Aorta (tissue), 5 donors: ENCODE data around the gene FHOD1. TPM values are rescaled to one million over a fixed set of nuclear protein-coding genes. Genes with fewer than 3 reads are reported as not detected.

ENCODE experiments used
- ATAC-seq: fragments of 200-7000 bp; cut with Tn5 transposase; one replicate; pipeline ENCODE4 v1.9.1; 2022; ENCODE audit warnings: moderate library complexity; ENCODE audit not compliant: low FRiP score
- DNase-seq, 2 donors: peaks; one replicate each; pipeline ENCODE4 v3.0.0-alpha.2; 2020
- H3K27ac ChIP-seq, 2 donors: one replicate each; pipeline ENCODE4 v1.5.1; 2013; ENCODE audit warnings: low read length in 2 of 2, mild to moderate bottlenecking in 2 of 2, moderate library complexity in 2 of 2, control low read depth in 1 of 2, inconsistent platforms in 1 of 2, low read depth in 1 of 2
- H3K27me3 ChIP-seq, 2 donors: one replicate each; pipeline ENCODE4 v1.6.1; 2013; ENCODE audit warnings: control low read depth in 1 of 2, low read length in 1 of 2, mild to moderate bottlenecking in 1 of 2, moderate library complexity in 1 of 2; ENCODE audit not compliant: insufficient read depth in 2 of 2, control insufficient read depth in 1 of 2
- H3K36me3 ChIP-seq, 2 donors: one replicate each; pipeline ENCODE4 v1.6.1; 2013; ENCODE audit warnings: control low read depth in 1 of 2, low read length in 1 of 2, mild to moderate bottlenecking in 1 of 2; ENCODE audit not compliant: insufficient read depth in 2 of 2, control insufficient read depth in 1 of 2
- H3K4me1 ChIP-seq, 2 donors: one replicate each; pipeline ENCODE4 v1.6.1; 2013; ENCODE audit warnings: low read length in 2 of 2, control low read depth in 1 of 2, mild to moderate bottlenecking in 1 of 2, moderate library complexity in 1 of 2; ENCODE audit not compliant: insufficient read depth in 2 of 2, control insufficient read depth in 1 of 2
- H3K4me3 ChIP-seq, 2 donors: one replicate each; pipeline ENCODE4 v1.5.1; 2013; ENCODE audit warnings: low read length in 2 of 2, control low read depth in 1 of 2, mild to moderate bottlenecking in 1 of 2
- H3K9me3 ChIP-seq: one replicate; pipeline ENCODE4 v1.6.1; 2013; ENCODE audit warnings: mild to moderate bottlenecking, low read length; ENCODE audit not compliant: control insufficient read depth
- WGBS, 2 donors: extraction: QIAGEN DNeasy Blood & Tissue Kit; methylation state at CpG; one replicate each; pipeline ENCODE4 v1.1.7; 2013; 5-methylcytosine and 5-hydroxymethylcytosine counted together
- intact Hi-C, 2 donors: fragments of 100-400 bp; cut with DNase I; formaldehyde crosslinking; loops; one replicate each; pipeline versions ENCODE4 v1.14.2 to v1.15.0; 2022
- polyA plus RNA-seq, 2 donors: library from polyadenylated mRNA; stranded (reverse); fragments of 200-250 nt; gene quantifications; one replicate each; pipeline ENCODE4 v1.2.3, GENCODE V29; 2013
- total RNA-seq, 2 donors: library from RNA; stranded (reverse); fragmentation: NEBNext Ultra II Directional; extraction: Animal tissue kit (Norgen Biotek cat#: 25700); gene quantifications; one replicate each; pipeline ENCODE4 v1.2.1, GENCODE V29; 2021
- donor health status: healthy with polysubstance abuse.
- donor health status: Bipolar disorder and iron deficiency.
- donor health status: DM: no; HTN: no; CAD: no.
- donor health status: DM: no; HTN: no; CAD: no.
- donor health status: DM: yes; HTN: yes; CAD: no.

Gene FHOD1
- total and polyA plus RNA-seq, 4 donors = 12.9 to 47.9 (median 34.8) TPM

DNA sequence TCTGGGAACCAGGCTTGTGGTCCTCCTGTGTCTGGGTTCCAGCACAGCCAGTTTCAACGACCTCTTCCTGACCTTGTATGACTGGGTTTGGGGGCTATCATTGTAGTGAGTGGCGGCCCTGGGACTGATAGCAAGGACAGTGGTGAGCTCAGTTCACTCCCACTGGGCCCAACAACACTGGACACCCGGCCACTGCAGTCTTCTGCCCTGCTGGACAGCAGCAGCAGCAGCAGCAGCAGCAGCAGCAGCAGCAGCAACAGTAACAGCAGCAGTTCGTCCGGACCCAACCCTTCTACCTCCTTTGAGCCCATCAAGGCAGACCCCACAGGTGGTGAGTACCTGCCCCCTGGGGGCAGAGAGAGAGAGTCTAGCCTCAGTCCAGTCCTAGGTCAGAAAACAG lies 51.6 kb downstream of the FHOD1 start:
- Histone ChIP-seq H3K27me3 (no peaks in the 10 kb centered on the region), H3K4me1 (no peaks in the 10 kb centered on the region), H3K4me3 (no peak overlapping the region), H3K9me3 (no peaks in the 10 kb centered on the region), H3K27ac (no peak overlapping the region), H3K36me3 (peaks cover 0 to 15% of the 10 kb centered on the region in 2 donors)
- ATAC-seq (no peak), DNase-seq (no peak)
- WGBS, 2 donors = 86 to 87% methylated on average over 5 of the region's 5 CpGs
- intact Hi-C loops = no loop called here

DNA sequence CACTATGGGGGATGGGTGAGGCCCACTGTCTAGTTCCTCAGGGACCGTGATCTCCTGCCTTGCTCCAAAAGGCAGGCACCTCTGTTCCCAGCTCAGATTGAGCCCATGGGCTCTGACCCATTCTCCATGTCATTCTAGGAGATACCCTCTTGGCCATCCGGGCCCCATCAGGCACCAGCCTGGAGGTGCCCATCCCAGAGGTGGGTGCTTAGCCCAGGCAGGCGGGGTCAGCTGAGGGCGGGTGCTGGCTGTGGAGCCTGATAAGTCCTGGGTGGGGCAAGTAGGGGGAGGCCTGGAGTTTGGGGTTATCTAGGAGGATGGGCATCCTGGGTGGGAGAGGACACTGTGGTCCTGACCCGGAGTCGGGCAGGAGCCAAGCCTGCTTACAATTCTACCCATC lies 53.0 kb downstream of the FHOD1 start:
- no peak for DNase-seq
- no peaks in the 10 kb centered on the region for H3K9me3 ChIP-seq
- H3K27me3 ChIP-seq = no peaks in the 10 kb centered on the region
- no peak overlapping the region for H3K27ac ChIP-seq
- no peak overlapping the region for H3K4me3 ChIP-seq
- no peak for ATAC-seq
- no peaks in the 10 kb centered on the region for H3K4me1 ChIP-seq
- 88 to 91% methylated on average over 6 of the region's 6 CpGs for WGBS, 2 donors
- intact Hi-C loops = loop anchor here in 1 of 2 donors (5.0 kb wide), 1 partner anchor 33 kb away; the partner anchor contains the start of gene TMEM208
- peaks cover 0 to 15% of the 10 kb centered on the region in 2 donors for H3K36me3 ChIP-seq

DNA sequence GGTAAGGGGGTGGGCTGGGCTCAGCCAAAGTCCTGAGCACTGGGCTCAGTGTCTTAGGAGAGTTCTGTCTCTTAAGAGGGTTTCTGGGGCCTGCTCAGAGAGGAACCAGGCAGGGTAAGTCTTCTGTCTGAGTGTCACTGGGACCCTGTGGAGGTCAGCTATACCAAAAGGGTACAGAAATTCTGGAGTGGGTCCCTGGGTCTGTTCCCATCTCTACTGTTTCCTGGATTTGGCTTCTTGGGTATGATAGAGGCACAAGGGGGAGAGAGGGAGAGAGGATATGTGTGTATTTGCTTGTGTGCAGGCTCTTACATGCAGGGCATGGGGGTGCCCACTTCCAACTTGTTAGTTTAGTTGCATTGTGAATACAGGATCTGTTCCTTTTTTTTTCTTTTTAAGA lies 53.7 kb downstream of the FHOD1 start:
- no peak for ATAC-seq
- Histone ChIP-seq H3K4me1 (no peaks in the 10 kb centered on the region), H3K27ac (no peak overlapping the region), H3K27me3 (no peaks in the 10 kb centered on the region), H3K4me3 (no peak overlapping the region), H3K9me3 (no peaks in the 10 kb centered on the region), H3K36me3 (peaks cover 0 to 15% of the 10 kb centered on the region in 2 donors)
- no peak for DNase-seq
- intact Hi-C loops = loop anchor here in 1 of 2 donors (5.0 kb wide), 1 partner anchor 34 kb away; the partner anchor contains the start of gene TMEM208

- peaks cover 0 to 15% of the 10 kb centered on the region in 2 donors for H3K36me3 ChIP-seq
- peak overlapping the region; percentile 71 to 81 for H3K4me3 ChIP-seq
- WGBS, 2 donors = 34% methylated on average over 17 of the region's 17 CpGs
- H3K9me3 ChIP-seq = no peaks in the 10 kb centered on the region
- intact Hi-C loops = loop anchor here in 1 of 2 donors (5.0 kb wide), 1 partner anchor 34 kb away; the partner anchor contains the start of gene TMEM208
- ATAC-seq (no peak), DNase-seq (no peak)
- H3K27me3 ChIP-seq = no peaks in the 10 kb centered on the region
- no peaks in the 10 kb centered on the region for H3K4me1 ChIP-seq
- H3K27ac ChIP-seq = no peak overlapping the region
These were observed 54.4 kb downstream of the FHOD1 start for GRCh38 chr16:67192781-67193361.

GRCh38 chr16:67191995-67192681 lies 55.1 kb downstream of the FHOD1 start, which contains the start of gene E2F4:
E2F4 (plus strand) TSS chr16:67192155; CDS start chr16:67192228, 73 bp downstream.
- DNase-seq (peak; percentile 95 to 96), ATAC-seq (peak; percentile 95)
- Histone ChIP-seq H3K36me3 (peaks cover 0 to 15% of the 10 kb centered on the region in 2 donors), H3K9me3 (no peaks in the 10 kb centered on the region), H3K27ac (no peak within 1 kb of the TSS), H3K4me3 (peak within 1 kb of the TSS; percentile 71 to 81), H3K27me3 (no peaks in the 10 kb centered on the region), H3K4me1 (no peaks in the 10 kb centered on the region)
- WGBS, 2 donors = 0% methylated on average over 54 of the region's 54 CpGs
- intact Hi-C loops = loop anchor here in 1 of 2 donors (5.0 kb wide), 1 partner anchor 35 kb away; the partner anchor contains the start of gene TMEM208

DNA sequence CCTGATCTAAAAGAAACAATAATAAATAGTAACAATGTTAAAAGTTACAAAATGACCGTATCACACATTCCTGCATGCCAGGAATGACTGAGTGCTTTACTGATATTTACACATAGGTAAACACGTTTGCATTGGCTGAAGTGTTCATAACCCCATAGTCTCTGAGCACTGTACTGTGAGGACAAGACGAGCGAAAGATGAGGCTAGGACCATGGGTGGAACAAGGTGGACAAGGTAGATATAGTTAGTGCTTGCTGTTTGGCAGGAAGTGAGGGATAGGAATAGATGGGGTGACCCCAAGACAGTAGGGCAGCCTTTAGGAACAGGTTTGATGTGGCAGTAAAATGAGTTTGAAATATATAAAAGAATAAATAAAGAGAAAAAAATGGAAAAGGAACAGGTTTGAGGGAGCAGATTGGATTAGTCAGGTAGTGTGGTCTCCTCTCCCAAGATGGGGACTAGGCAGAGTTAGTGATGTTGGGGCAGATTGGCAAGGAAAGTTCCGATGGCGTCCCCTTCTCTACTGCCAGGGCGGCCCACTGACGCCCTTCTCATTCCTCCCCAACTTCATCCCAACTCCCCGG lies 55.8 kb downstream of the FHOD1 start:
- ATAC-seq = no peak
- peaks cover 0 to 11% of the 10 kb centered on the region in 2 donors for H3K36me3 ChIP-seq
- WGBS, 2 donors = 10 to 12% methylated on average over 9 of the region's 9 CpGs
- H3K4me3 ChIP-seq = no peak overlapping the region
- no peaks in the 10 kb centered on the region for H3K9me3 ChIP-seq
- H3K4me1 ChIP-seq = no peaks in the 10 kb centered on the region
- DNase-seq = no peak
- no peaks in the 10 kb centered on the region for H3K27me3 ChIP-seq
- H3K27ac ChIP-seq = no peak overlapping the region
- intact Hi-C loops = loop anchor here in 1 of 2 donors (5.0 kb wide), 1 partner anchor 36 kb away; the partner anchor contains the start of gene TMEM208

- no peak overlapping the region for H3K4me3 ChIP-seq
- no peak overlapping the region for H3K27ac ChIP-seq
- peaks cover 0 to 3% of the 10 kb centered on the region in 2 donors for H3K36me3 ChIP-seq
- intact Hi-C loops = loop anchor here in 1 of 2 donors (5.0 kb wide), 1 partner anchor 37 kb away; the partner anchor contains the start of gene TMEM208
- ATAC-seq (no peak), DNase-seq (no peak)
- H3K4me1 ChIP-seq = no peaks in the 10 kb centered on the region
- no peaks in the 10 kb centered on the region for H3K9me3 ChIP-seq
- WGBS, 2 donors = 67 to 71% methylated on average over 13 of the region's 13 CpGs
- H3K27me3 ChIP-seq = no peaks in the 10 kb centered on the region
These were observed 56.6 kb downstream of the FHOD1 start for GRCh38 chr16:67190448-67191399.

DNA sequence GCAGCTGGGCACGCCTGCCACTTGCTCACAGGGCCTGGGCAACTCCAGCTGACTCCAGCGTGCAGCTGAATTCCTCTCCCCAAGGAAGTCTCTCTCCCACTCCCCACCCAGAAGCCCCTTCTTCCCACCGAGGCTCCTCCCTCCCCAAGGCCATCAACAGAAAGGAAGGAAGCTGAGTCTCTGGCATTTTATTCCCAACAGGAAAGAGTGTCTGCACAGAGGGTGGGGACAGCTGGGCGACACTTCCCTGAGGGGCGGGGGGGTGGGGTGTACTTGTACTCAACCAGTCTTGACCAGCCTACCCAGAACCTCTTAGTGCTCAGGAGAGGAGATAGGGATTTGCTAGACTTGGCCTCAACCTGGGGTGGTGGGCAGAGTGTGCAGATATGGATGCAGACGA lies 57.2 kb downstream of the FHOD1 start, which contains the start of gene EXOC3L1:
EXOC3L1 (minus strand) TSS at position 96 of the 400 bp plus-strand sequence. CDS start 460 bp downstream, outside the sequence.
- DNase-seq = no peak
- H3K4me1 ChIP-seq = no peaks in the 10 kb centered on the region
- no peaks in the 10 kb centered on the region for H3K9me3 ChIP-seq
- peaks cover 0 to 3% of the 10 kb centered on the region in 2 donors for H3K36me3 ChIP-seq
- intact Hi-C loops = loop anchor here in 1 of 2 donors (5.0 kb wide), 1 partner anchor 37 kb away; the partner anchor contains the start of gene TMEM208
- no peaks in the 10 kb centered on the region for H3K27me3 ChIP-seq
- no peak for ATAC-seq
- no peak within 1 kb of the TSS for H3K27ac ChIP-seq
- 44 to 45% methylated on average over 6 of the region's 6 CpGs for WGBS, 2 donors
- no peak within 1 kb of the TSS for H3K4me3 ChIP-seq
